Cerebellar nuclear complex (tissue), 1 donor: Measurements from ENCODE around the gene ATP13A3.

Source experiments
- DNase-seq, 2 experiments: peaks; one replicate each; lab custom pipeline; 2025; lab: John Stamatoyannopoulos, UW

The ATP13A3 gene

DNA sequence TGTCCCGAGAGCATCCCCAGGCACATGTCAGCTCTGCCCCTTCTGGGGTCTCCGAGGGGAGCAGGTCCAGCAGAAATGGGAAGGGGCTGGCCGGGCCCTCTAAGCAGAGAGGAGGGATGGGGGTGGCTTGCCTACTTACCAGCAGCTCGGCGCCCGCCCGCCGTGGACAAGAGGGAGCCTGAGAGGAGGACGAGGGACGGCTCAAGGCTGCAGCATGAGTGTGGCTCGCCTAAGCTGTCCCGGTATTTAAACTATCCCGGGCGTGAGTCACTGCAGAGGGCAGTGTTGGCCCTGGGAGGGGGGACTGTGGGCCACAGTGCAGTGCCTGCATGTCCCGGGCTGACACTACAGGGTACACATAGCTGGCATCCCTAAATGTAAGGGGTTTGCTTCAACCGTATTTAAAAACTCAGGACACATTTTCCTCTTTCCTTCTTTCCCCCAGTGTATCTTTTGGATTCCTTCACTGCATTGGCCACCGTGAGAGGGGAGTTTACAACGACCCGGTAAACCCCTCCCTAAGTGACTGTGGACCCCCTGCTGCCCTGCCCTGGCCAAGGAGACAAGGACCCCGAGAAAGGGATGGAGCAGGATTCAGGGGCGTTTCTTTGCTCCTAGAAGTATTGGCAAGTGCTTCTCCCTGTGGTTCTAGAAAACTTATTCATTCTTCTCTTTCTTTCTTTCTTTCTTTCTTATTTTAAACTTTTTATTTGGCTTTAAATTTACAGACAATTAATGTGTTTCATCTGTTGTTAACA lies 117.1 kb downstream of the ATP13A3 start, which contains the start of gene LRRC15:
TSS of gene LRRC15 (minus strand) at position 222 of the 758 bp plus-strand sequence. CDS start 8,700 bp downstream, outside the sequence.
- no peak for DNase-seq

DNA sequence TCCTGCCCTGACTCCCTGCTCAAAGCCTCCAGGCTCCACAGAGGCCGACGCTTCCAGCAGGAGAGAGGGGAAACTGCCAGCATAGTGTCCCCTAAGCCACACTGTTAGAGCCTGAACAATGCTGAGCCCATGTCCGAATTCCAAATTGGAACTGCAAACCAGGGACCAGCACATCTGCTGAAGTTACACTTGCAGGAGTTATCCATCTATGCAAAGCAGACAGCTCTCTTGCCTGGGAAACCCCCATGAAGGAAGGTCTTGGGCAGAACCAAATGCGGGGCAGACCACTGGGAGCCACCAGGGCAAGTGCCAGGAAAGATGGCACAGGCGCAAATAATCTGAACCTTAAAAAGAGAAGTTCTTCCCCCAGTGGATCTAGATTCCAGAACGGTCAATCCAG lies 117.9 kb downstream of the ATP13A3 start:
- DNase-seq = no peak

DNA sequence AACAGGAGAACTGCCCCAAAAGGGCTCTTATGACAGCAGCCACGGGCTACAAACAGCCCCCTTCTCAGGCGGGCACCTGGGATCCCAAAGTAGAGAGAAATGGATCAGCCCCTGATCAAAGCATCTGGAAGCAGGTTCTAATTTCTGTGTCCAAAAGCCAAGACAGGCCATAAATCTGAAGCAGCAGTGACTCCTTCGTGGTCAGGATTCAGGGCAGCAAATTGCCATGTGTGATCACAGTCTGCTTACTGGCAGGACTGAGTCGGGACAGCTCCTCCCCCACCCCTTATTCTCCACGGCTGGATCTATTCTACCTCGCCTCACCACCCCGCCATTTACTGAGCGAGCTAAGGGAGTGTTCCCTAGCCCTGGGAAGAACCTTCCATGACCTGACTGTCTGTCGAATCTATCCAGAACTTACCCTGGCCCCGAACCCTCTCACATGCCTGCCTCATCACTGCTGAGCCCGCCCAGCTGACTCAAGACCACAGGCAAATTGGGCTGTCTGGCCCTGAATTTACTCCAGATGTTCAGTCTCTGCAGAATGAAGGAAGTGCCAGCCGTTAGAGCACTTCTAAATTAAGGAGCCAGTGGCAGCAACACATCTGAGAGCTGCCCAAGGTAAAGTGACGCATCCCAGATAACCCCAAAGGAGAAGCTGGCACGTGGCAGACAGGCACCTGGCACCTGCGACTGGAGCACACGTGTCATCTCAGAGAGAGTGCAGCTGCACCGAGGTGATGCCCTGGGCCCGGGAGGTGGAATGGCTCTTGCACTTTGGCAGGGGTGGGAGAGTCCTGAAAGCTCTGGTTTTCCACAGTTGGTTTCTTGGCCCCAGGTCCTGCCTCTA lies 118.6 kb downstream of the ATP13A3 start:
- no peak for DNase-seq

DNA sequence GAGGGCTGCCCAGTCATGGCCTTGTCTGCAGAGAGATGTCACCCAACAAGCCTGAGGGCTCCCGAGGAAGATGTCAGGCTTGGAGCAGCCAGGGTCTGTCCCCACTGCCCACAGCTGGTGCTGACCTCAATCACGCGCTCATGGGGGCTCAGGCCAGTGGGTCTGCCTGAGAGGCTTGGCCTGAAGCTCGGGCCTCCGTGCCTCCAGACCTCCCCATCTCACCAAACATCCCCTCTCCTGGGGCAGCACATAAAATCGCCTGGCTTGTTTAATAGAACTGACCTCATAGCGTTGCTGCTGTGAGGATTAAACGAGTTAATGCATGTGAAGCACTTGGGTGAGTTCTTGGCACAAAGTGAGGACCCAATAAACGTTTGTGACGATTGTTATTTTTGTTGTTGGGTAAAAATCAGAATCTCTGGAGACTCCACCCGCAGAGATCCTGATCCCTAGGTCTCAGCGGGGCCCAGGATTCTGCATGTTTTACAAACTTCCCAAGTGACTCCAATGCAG lies 120.8 kb downstream of the ATP13A3 start:
- no peak for DNase-seq

DNA sequence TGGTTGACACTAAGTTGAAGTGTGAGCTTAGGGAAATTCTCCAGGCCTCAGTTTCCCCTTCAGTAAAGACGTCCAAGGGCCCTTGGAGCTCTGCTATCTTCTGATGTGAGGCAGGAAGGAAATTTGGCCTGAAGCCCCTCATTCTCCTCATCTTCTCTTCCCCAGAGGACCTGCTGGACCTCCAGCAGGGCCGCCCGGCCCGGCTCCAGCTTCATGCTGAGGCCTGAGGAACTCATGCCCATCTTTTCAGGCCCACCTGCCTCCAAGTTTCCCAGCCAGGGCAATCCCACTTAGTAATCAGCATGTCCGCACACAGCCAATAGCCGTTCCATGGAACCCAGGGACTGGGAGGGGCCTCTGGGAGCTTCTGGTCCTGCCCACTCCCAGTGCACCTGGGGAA lies 121.3 kb downstream of the ATP13A3 start:
- no peak for DNase-seq

DNA sequence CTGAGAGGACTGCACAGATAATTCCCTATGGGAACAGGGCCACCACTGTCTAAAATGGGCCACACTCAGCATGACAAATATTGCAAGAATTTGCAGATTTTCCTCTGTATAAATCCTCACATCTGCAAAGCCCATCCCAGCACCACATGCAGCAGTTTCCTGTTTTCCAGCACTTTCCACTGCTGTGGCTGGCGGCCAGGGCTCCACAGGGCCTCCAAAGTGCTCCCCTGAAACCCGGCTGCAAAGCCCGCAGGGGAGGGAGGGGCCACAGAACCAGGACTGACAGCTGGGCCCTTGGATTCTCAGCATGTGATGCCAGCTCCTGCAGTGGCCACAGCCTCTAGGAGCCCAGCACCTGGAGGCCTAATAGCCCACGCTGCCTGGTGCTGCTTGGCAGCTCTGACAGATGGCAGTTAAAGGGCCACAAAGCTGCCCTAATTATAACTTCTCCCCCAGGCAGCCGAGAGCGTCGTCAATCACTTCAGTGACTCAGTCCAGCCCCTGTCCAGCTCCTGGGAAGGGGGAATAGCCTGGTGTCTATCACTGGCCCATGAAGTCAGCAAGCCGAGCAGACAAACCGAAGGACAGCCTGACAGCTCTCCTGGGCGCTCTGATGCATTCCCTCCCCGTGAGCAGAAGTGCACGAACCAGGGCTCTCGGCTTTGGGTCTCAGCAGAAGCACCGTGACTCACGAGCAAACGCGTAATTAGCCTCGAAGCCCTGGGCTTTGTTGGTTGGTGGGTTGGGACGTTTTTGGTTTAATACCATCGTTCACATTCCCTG lies 122.0 kb downstream of the ATP13A3 start:
- no peak for DNase-seq

DNA sequence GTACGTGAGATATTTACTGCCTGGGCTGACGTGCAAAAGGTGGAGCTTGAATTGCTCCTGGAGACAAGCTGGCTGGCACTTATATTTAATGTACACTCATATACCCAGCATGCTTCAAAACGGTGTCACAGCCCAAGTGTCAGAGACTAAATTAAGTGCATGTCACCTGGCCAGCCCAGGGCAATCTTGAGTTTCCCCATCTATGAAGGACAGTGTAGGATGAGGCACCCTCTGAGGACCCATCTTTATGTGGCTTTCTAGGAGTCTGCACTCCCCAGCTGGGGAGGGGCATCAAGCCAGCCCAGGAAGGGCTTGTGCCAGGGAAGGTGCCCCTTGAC lies 122.5 kb downstream of the ATP13A3 start:
- DNase-seq = no peak

DNA sequence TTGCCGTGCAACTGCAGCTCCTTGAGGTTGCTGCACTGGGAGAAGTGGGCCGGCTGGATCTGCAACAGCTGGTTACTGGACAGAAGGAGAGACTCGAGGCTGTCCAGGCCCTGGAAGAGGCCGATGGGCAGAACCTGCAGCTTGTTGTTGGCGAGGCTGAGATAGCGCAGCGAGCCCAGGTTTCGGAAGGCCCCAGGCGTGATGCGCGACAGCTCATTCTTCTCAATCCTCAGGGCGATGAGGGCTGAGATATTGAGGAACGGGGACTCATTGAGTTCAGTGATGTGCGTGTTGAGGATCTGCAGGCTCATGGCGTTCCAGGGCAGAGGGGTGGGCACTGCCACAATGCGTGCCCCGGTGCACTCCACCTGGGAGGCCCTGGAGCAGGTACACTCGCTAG lies 126.2 kb downstream of the ATP13A3 start:
- no peak for DNase-seq

DNA sequence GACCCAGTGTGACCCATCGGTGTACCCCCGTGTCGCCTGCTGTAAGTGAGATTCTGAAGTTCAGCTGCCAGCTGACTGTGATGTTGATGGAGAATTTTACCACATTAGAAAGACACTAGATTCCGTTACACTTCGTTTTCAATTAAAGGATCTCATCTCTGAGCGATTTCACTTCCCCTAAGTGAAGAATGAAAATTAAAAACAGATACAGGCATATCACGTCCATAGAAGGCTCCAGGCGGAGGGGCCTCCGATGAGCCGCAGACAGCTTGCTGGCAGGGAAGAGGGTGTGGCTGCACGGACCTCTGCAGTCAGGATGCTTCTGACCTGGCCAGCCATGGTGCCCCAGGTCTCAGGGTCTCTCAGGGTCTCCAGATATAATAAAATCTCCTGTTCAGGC lies 129.1 kb downstream of the ATP13A3 start:
- no peak for DNase-seq

DNA sequence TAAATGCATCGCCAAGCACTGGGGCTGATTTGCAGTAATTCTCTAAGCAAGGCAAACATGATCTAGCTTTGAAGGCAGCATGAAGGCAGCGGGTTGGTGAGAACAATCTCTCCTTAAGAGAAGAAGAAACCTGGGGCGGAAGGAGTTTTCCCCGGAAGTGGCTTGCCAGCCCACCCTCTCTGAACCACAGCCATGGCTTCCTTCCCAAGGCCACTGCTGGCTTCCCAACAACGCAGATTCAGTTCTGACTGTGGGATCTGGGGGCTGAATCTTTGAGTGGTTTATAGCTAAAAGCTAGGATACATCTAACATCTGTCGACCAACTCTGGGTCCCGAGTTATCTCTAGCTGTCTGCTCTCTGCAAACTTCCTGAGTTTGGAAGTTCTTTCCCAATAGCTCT lies 131.4 kb downstream of the ATP13A3 start:
- no peak for DNase-seq

DNA sequence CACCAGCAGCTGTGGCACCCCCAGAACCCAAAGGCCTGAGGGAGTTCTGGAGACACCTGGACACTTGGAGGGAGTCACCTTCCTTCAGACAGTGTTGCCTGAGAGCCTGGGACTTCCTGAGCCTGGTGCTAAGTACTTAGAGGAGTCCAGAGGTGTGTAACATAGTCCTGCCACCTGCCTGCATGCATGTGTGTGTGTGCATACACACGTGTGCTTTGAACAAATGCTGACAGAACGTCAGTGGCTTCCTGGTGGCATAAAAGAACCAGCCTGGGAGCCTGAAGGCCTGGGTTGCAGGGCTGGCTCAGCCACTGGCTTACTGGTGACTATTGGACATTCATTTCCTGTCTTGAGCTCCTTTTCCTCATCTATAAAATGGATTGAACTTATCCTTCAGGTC lies 132.5 kb downstream of the ATP13A3 start:
- DNase-seq = no peak
